Mucosa of stomach (tissue), 1 donor: ENCODE measurements around the gene PREX1.
"Not testable (repeated sequence)": the region's sequence is repeated elsewhere in the genome, so short reads cannot be mapped to it uniquely, and the experiment has no call there.

ENCODE experiments used
- H3K27me3 ChIP-seq: one replicate; pipeline ENCODE4 v1.7.0; 2013; ENCODE audit warnings: mild to moderate bottlenecking, low read length; ENCODE audit not compliant: control insufficient read depth, insufficient read depth
- H3K36me3 ChIP-seq: one replicate; pipeline ENCODE4 v1.7.0; 2013; ENCODE audit warnings: low read length; ENCODE audit not compliant: control insufficient read depth, insufficient read depth
- H3K4me1 ChIP-seq: one replicate; pipeline ENCODE4 v1.7.0; 2013; ENCODE audit warnings: mild to moderate bottlenecking, low read length; ENCODE audit not compliant: control insufficient read depth, insufficient read depth
- H3K4me3 ChIP-seq: one replicate; pipeline ENCODE4 v1.7.0; 2013; ENCODE audit warnings: low read length
- H3K9ac ChIP-seq: one replicate; pipeline ENCODE4 v1.7.0; 2013; ENCODE audit warnings: mild to moderate bottlenecking, low read length, moderate library complexity
- H3K9me3 ChIP-seq: one replicate; pipeline ENCODE4 v1.7.0; 2013; ENCODE audit warnings: mild to moderate bottlenecking, low read length, moderate library complexity; ENCODE audit not compliant: control insufficient read depth
- donor health status: Pancreatic carcinoma.

The PREX1 gene

GRCh38 chr20:48784273-48784641 is 43.5 kb downstream of the PREX1 start:
- Histone ChIP-seq H3K36me3 (no peaks in the 10 kb centered on the region), H3K9ac (no peak overlapping the region), H3K9me3 (no peaks in the 10 kb centered on the region), H3K27me3 (no peaks in the 10 kb centered on the region), H3K4me1 (no peaks in the 10 kb centered on the region), H3K4me3 (no peak overlapping the region)

DNA sequence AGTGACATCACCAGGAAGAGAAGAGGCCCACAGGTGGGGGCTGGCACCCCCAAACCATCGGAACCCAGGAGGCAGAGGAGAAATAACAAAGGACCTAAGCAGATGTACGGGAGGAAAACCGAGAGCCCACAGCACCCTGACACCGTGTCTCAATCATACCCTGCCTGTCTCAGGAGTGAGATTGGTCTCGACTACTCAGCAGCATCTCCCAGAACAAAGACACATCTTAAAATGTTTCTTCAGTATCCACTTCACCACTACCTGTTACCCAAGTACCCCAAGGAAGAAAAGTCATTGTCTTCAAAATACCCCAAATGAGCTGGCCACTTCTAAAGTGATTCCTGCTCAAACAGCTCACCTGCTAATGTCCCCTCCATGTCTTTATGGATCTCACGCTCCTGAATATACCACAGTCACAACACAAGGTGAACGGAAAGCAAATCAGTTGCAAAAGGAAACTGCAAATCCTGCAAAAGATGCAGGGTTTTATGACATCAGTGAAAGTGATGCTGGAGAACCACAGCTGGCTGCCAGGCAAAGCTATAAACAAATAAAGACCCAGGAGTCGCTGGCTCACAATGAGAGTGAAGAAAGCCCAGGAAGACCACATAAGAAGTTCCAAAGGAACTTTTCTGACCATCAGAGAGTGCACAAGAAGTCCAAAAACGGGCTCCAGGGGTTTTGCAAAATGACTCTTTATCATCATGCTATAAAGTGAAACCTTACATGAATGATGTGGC is 44.1 kb downstream of the PREX1 start:
- no peaks in the 10 kb centered on the region for H3K27me3 ChIP-seq
- H3K9me3 ChIP-seq, result no peaks in the 10 kb centered on the region
- no peaks in the 10 kb centered on the region for H3K36me3 ChIP-seq
- H3K4me3 ChIP-seq, result no peak overlapping the region
- no peak overlapping the region for H3K9ac ChIP-seq
- no peaks in the 10 kb centered on the region for H3K4me1 ChIP-seq

DNA sequence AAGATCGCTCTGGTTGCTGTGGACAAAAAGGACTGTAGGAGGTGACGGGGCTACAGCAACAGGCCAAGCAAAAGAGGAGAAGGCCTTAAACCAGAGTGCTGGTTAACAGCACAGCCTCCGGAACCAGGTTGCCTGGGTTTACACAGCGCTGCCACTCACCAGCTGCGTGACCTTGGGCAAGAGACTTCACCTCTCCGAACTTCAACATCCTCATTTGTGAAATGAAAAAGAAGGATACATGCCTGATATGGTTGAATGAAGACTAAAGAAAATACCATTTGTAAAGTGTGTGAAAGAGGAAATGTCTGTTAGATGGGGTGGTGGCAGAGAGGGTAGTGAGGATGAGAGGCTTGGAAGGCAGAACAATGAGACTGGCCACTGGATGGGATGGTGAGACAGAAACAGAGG is 44.9 kb downstream of the PREX1 start:
- Histone ChIP-seq H3K9ac (no peak overlapping the region), H3K4me1 (no peaks in the 10 kb centered on the region), H3K27me3 (no peaks in the 10 kb centered on the region), H3K4me3 (no peak overlapping the region), H3K9me3 (no peaks in the 10 kb centered on the region), H3K36me3 (no peaks in the 10 kb centered on the region)

GRCh38 chr20:48782053-48782452 is 45.7 kb downstream of the PREX1 start:
- Histone ChIP-seq H3K9me3 (no peaks in the 10 kb centered on the region), H3K36me3 (no peaks in the 10 kb centered on the region), H3K9ac (no peak overlapping the region), H3K4me3 (no peak overlapping the region), H3K27me3 (no peaks in the 10 kb centered on the region), H3K4me1 (no peaks in the 10 kb centered on the region)

GRCh38 chr20:48781634-48782033 is 46.2 kb downstream of the PREX1 start:
- Histone ChIP-seq H3K27me3 (no peaks in the 10 kb centered on the region), H3K4me1 (no peaks in the 10 kb centered on the region), H3K4me3 (no peak overlapping the region), H3K36me3 (no peaks in the 10 kb centered on the region), H3K9ac (no peak overlapping the region), H3K9me3 (no peaks in the 10 kb centered on the region)

- Histone ChIP-seq H3K9me3 (no peaks in the 10 kb centered on the region), H3K9ac (no peak overlapping the region), H3K4me3 (no peak overlapping the region), H3K4me1 (no peaks in the 10 kb centered on the region), H3K36me3 (no peaks in the 10 kb centered on the region), H3K27me3 (no peaks in the 10 kb centered on the region)
These were observed 48.4 kb downstream of the PREX1 start for GRCh38 chr20:48779435-48779834.

- no peaks in the 10 kb centered on the region for H3K4me1 ChIP-seq
These were observed 50.0 kb downstream of the PREX1 start for GRCh38 chr20:48777821-48778220.

GRCh38 chr20:48777005-48777404 is 50.8 kb downstream of the PREX1 start:
- H3K4me1 ChIP-seq, result no peaks in the 10 kb centered on the region
- H3K27me3 ChIP-seq, result no peaks in the 10 kb centered on the region
- no peak overlapping the region for H3K9ac ChIP-seq
- H3K9me3 ChIP-seq, result no peaks in the 10 kb centered on the region
- H3K4me3 ChIP-seq, result no peak overlapping the region
- no peaks in the 10 kb centered on the region for H3K36me3 ChIP-seq

More at GRCh38 chr20:48777821-48778220, 50.0 kb downstream of the PREX1 start:
- Histone ChIP-seq H3K9ac (no peak overlapping the region), H3K9me3 (no peaks in the 10 kb centered on the region), H3K4me3 (no peak overlapping the region), H3K27me3 (no peaks in the 10 kb centered on the region), H3K36me3 (no peaks in the 10 kb centered on the region)

GRCh38 chr20:48776306-48776705 is 51.5 kb downstream of the PREX1 start:
- Histone ChIP-seq H3K4me3 (no peak overlapping the region), H3K36me3 (no peaks in the 10 kb centered on the region), H3K27me3 (no peaks in the 10 kb centered on the region), H3K9ac (no peak overlapping the region), H3K9me3 (no peaks in the 10 kb centered on the region), H3K4me1 (no peaks in the 10 kb centered on the region)

- H3K9me3 ChIP-seq, H3K4me3 ChIP-seq, H3K36me3 ChIP-seq, H3K27me3 ChIP-seq, H3K9ac ChIP-seq, H3K4me1 ChIP-seq: not testable (repeated sequence)
These were observed 52.3 kb downstream of the PREX1 start for GRCh38 chr20:48775545-48775944.

DNA sequence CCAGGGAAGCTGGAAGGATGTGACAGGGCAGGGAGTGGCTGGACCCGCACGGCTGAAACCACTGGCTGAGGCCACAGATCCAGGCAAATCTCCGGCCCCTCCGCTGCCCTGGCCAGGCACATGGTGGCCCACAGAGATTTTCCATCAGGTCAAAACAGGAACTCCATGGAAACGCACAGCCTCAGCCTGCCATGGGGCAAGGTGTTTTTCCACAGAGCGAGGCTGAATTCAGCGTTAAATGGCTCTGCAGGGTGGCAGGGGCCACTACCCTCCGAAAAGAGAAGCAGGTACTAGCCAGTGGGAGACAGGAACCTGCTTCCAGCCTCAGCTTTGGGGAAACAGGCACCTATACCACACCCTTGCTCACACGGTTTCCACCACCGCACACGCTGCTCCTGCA is 53.1 kb downstream of the PREX1 start:
- no peaks in the 10 kb centered on the region for H3K36me3 ChIP-seq
- H3K4me3 ChIP-seq, result no peak overlapping the region
- no peaks in the 10 kb centered on the region for H3K4me1 ChIP-seq
- no peak overlapping the region for H3K9ac ChIP-seq
- no peaks in the 10 kb centered on the region for H3K9me3 ChIP-seq
- H3K27me3 ChIP-seq, result no peaks in the 10 kb centered on the region

GRCh38 chr20:48773837-48774418 is 53.9 kb downstream of the PREX1 start:
- no peaks in the 10 kb centered on the region for H3K4me1 ChIP-seq

More at GRCh38 chr20:48773837-48774418, 53.9 kb downstream of the PREX1 start:
- H3K36me3 ChIP-seq, result no peaks in the 10 kb centered on the region
- no peak overlapping the region for H3K9ac ChIP-seq
- no peak overlapping the region for H3K4me3 ChIP-seq
- no peaks in the 10 kb centered on the region for H3K9me3 ChIP-seq
- no peaks in the 10 kb centered on the region for H3K27me3 ChIP-seq
